T-helper 22 cell (primary cell): ENCODE measurements around the gene LPAR2.
"Not testable (repeated sequence)": the region's sequence is repeated elsewhere in the genome, so short reads cannot be mapped to it uniquely, and the experiment has no call there.

Source experiments
- DNase-seq: peaks from one replicate; pipeline ENCODE4 v3.0.0-alpha.2; 2020; ENCODE audit warnings: low read depth

Gene LPAR2

GRCh38 chr19:19627621-19628500 lies at the start of gene LPAR2:
Gene LPAR2, minus strand, starts transcription at chr19:19628220. Its CDS starts 945 bp downstream, at chr19:19627275.
- peak; percentile 75 for DNase-seq

DNA sequence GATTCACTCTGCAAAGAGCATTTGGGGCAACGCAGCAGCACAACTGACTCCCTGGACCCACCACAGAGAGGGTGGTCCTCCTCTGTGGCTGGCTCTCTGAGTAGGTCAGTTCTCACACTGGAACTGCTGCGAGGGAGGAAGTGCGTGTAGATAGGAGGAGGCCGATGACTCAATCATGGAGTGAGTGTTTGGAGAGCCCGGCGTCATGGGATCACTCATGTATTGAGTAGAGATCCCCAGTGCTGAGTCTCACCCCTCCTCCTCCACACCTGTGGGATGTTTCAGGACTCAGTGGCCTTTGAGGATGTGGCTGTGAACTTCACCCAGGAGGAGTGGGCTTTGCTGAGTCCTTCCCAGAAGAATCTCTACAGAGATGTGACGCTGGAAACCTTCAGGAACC lies 49.6 kb upstream of the LPAR2 start:
- no peak for DNase-seq

GRCh38 chr19:19674315-19674714 lies 46.3 kb upstream of the LPAR2 start:
- no peak for DNase-seq

DNA sequence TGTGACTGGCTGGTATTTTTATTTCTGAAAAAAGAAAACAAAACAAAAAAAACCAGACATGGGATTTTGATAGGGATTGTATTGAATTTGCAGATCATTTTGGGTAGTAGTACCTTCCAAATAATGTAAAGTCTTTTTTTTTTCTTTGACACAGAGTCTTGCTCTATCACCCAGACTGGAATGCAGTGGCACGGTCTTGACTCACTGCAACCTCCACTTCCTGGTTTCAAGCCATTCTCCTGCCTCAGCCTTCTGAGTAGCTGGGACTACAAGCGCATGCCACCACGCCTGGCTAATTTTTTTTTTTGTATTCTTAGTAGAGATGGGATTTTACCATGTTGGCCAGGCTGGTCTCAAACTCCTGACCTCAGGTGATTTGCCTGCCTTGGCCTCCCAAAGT lies 44.8 kb upstream of the LPAR2 start:
- no peak for DNase-seq

GRCh38 chr19:19670070-19670551 lies 42.1 kb upstream of the LPAR2 start:
- no peak for DNase-seq

DNA sequence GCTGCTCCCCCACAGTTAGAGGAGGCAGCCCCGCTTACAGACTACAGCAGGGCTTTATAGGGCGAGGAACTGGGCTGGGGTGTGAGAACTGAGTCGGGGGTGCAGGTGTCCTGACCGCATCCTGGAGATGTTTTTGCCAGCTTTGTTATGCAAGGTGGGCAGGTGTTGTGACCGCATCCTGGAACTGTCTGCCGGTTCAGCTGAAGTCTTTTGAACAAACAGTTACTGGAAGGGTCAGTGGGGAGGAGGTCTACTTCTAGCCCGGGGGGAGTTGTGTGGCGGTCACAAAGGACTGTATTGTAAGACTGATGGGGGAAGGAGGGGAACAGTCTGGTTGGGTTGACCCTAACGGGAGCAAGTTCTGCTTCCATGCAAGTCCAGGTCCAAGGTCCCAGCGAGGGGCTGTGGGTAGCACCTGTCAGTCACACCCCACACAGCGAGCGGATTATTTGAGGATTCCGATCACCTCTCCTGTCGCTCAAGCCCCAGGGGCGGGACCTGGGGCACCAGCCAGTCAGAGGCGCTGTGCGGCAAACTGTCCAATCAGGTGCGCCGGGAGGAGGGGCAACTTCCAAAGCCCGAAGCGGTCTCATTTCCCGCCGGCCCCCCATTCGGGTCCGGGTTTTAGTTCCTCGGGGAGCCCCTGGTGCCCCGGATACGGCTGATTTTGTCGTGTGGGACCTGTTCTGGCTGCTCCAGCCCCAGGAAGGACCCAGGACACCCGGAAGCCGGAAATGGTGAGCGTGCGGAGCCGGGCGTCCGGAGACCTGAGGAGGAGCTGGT lies 40.4 kb upstream of the LPAR2 start, which contains the start of gene ZNF101:
TSS of gene ZNF101 (plus strand) at position 610 of the 783 bp plus-strand sequence. CDS start at position 735, 125 bp downstream.
- peak; percentile 89 for DNase-seq

- not testable (repeated sequence) for DNase-seq
Observed at GRCh38 chr19:19665420-19665948, 37.5 kb upstream of the LPAR2 start.

GRCh38 chr19:19663256-19664120 lies 35.5 kb upstream of the LPAR2 start, which contains the start of gene ATP13A1:
Gene ATP13A1, minus strand, starts transcription at chr19:19663676. Its CDS starts 10 bp downstream, at chr19:19663666.
- peak; percentile 95 for DNase-seq

DNA sequence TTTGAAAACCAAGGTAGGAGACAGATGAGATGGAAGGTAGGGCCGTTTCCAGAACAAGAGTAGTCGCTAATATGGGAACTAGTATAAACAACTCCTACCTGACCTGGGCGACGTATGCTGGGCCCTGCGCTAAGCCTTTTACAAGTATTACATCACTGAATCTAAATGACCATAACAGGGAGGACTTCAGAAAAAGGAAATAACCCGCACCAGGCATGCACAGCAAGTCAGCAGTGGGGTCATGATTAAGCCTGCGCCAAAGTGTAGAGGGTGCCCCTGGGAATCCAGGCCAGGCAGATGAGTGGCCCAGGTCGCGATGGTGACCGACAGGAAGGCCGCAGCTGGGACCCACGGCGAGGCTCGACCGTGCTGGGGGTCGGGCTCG lies 34.8 kb upstream of the LPAR2 start:
- no peak for DNase-seq

- no peak for DNase-seq
Observed at GRCh38 chr19:19662344-19662743, 34.3 kb upstream of the LPAR2 start.

GRCh38 chr19:19661675-19662251 lies 33.7 kb upstream of the LPAR2 start:
- peak; percentile 37 for DNase-seq

DNA sequence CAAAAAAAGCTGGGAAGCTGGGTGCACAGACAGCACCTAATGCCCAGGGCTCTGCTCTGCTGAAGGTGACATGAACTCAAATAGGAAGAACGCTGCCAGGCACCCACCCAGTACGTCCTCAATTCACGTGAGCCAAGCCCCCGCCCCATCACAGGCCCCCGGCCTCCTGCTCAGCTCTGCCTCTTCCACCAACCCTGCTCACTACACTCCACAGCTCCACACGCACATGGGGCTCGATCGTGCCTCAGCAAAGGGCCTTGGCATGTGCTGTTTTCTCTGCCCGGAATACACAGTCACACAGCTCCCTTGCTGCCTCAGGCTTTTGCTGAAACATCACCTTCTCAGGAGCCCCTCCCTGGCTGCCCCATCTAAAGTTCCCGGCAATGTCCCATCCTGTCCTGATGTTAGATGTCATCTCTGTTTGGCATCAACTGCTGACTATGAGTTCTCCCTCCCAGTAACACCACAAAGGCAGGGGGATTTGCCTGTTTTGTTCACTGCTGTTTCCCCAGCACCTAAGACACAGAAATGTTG lies 33.2 kb upstream of the LPAR2 start:
- no peak for DNase-seq

DNA sequence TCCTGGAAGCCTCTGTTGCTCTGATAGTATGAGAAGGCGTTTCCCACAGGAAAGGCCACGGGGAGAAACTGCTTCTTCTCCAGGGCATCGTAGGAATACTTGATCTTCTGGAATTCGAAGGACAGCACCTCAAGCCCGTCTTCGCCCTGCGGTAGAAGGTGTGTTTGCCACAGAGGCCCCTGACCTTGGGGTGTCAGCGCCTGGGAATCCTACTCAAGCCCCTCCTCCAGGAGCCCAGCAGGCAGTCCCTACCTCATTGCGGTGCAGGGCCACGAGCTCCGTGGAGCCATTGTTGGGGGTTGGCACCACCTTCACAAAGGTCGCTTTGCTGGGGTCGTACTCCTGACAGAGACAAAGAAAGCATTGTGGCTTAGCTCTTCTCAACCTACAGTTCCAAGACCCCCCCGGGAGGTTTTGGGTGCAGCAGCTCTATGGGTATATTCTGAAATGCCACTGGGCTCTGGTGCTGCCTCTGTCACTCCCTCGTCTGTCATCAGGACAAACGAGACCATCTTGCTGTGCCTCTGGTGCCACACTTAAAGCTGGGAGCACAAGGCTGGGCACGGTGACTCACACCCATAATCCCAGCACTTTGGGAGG lies 31.7 kb upstream of the LPAR2 start:
- DNase-seq = no peak

GRCh38 chr19:19657397-19657783 lies 29.4 kb upstream of the LPAR2 start:
- no peak for DNase-seq

DNA sequence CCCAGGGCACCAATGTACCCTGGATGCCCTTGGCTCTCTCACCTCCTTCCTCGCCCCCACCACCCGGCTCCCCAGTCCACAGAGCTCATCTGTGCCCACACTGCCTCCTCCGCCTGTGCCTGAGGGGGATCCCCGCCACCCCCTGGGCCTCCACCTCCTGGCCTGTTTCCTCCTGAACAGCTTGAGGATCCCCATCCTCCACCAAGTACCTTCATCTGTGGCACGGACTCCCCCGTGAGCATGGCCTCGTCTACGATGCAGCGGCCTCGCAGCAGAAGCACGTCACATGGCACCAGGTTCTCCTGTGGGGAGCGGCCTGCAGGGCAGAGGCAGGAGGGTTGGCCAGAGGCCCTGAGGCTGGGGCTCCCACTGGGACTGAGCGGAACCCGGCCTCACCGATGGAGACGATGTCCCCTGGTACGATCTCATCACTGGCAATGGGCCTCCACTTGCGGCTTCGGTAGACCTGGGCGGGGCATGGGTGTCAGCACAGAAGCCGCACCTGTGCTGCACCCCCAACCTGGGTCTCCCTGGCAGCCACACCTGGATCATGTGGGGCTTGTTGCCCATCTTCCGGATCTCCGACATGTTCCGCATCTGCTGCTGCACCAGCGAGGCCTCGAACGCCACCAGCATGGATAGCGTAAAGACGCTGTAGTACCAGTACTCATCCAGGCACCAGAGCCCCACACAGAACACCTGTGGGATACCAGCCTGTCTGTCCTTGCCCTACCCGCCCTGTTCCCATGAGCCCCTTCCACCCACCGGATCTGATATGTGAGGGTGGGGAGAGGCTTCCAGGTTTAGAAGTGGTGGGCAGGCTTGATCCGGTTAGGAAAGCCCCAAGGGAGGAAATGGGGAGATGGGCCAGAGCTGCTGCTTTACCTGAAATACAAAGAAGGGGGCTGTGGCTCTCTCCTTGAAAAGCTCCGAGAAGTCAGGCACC lies 28.7 kb upstream of the LPAR2 start:
- DNase-seq = no peak

GRCh38 chr19:19655641-19656343 lies 27.8 kb upstream of the LPAR2 start:
- no peak for DNase-seq

DNA sequence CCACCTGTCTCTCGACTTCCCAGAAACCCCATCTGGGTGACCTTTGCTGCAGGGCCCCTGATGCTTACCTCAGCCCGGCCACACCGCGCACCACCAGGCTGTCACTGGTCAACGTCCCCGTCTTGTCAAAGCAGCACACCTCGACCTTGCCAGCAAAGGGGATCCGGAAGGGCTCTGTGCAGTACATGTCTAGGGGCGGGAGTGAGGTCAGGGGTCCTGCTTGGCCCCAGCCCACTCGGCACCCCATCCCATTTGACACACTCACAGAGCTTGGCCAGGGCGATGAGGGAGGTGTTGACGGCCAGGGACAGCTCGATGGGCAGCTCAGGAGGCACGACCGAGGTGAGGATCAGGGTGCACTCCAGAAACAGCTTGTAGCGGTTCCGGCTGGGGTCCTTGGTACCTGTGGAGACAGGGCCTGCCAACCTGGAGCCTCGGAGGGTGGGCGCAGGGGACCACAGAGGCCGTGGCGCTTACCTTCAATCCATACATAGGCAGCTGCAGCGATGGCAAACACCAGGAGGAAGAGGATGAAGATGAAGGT lies 27.1 kb upstream of the LPAR2 start:
- no peak for DNase-seq

GRCh38 chr19:19654441-19654840 lies 26.4 kb upstream of the LPAR2 start:
- no peak for DNase-seq
